Neuron (in vitro differentiated cells): Measurements from ENCODE around the gene MYO1D.

Experiments used
- H2AFZ ChIP-seq: one replicate; pipeline ENCODE4 v1.6.1; 2013; ENCODE audit warnings: low read depth, mild to moderate bottlenecking, inconsistent platforms, low read length, moderate library complexity
- H3K27me3 ChIP-seq: one replicate; pipeline ENCODE4 v1.6.1; 2013; ENCODE audit warnings: low read length; ENCODE audit not compliant: insufficient read depth
- H3K36me3 ChIP-seq: one replicate; pipeline ENCODE4 v1.6.1; 2013; ENCODE audit warnings: low read length; ENCODE audit not compliant: insufficient read depth
- H3K4me1 ChIP-seq: one replicate; pipeline ENCODE4 v1.6.1; 2013; ENCODE audit warnings: low read length; ENCODE audit not compliant: insufficient read depth
- H3K4me3 ChIP-seq: 2 replicates; pipeline ENCODE4 v1.5.1; 2013; ENCODE audit warnings: mild to moderate bottlenecking, low read length, moderate library complexity
- H3K9me3 ChIP-seq: one replicate; pipeline ENCODE4 v1.6.1; 2013; ENCODE audit warnings: low read length

The MYO1D gene

DNA sequence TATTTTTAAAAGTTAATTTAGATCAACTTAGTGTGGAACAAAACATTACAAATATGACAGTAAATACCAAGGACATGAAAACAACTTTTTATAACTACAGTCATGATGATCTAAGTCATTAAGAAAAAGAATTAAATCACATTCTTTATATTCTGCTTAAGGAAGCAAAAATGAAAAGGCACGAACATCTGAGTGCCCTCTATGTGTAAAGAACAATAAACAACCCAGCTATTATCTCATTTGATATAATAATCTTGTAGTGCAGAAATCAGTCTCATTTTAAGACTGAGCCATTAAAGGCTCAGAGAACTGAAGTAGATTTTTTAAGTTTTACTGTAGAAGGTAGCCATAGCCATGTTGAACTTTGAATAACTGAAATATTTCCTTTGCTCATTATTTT, 13.4 kb downstream of the MYO1D start:
- Histone ChIP-seq H3K4me3 (no peak overlapping the region), H2AFZ (no peak overlapping the region)

DNA sequence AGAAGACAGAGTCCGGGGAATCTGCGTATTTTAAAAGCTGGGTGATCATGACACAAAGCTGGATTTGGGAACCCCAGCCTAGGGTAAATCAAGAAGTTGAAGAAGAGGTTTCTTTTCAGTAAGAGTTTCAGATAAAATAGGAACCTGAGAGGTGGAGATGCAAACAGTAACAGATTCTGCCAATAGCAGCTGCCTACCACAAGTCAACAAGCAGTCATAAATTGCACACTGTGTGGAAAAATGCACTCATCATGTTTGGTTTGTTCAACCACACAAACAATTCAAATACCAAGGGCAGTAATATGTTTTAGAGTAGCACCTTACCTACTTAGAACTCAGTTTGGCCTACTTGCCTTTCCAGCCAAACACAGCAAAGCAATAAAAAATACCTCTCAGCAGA, 14.0 kb downstream of the MYO1D start:
- Histone ChIP-seq H3K9me3 (no peaks in the 10 kb centered on the region), H2AFZ (no peak overlapping the region), H3K4me1 (no peaks in the 10 kb centered on the region), H3K4me3 (no peak overlapping the region), H3K36me3 (no peaks in the 10 kb centered on the region), H3K27me3 (peaks cover 2% of the 10 kb centered on the region)

More for the DNA sequence above, 13.4 kb downstream of the MYO1D start:
- Histone ChIP-seq H3K9me3 (no peaks in the 10 kb centered on the region), H3K4me1 (no peaks in the 10 kb centered on the region), H3K27me3 (peaks cover 4% of the 10 kb centered on the region), H3K36me3 (no peaks in the 10 kb centered on the region)

DNA sequence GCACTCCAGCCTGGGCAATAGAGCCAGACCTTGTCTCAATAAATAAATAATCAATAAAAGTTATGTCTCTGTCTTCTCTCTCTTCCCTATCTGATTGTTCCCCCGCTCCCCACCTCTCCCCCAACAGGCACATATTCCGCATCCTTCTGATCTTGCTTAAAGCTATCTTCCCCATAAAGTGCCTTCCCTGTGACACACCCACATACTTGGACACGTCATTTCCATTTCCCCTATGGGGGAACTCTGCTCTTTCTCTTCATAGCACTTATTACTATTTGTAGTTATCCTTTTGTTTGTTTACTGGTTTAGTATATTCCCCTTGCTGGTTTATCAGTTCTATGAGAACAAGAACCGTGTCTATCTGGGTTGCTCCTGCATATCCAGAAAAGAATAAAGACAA, 14.9 kb downstream of the MYO1D start:
- no peaks in the 10 kb centered on the region for H3K4me1 ChIP-seq
- H3K36me3 ChIP-seq, result no peaks in the 10 kb centered on the region
- peaks cover 2% of the 10 kb centered on the region for H3K27me3 ChIP-seq
- no peak overlapping the region for H3K4me3 ChIP-seq
- H2AFZ ChIP-seq, result no peak overlapping the region
- no peaks in the 10 kb centered on the region for H3K9me3 ChIP-seq

DNA sequence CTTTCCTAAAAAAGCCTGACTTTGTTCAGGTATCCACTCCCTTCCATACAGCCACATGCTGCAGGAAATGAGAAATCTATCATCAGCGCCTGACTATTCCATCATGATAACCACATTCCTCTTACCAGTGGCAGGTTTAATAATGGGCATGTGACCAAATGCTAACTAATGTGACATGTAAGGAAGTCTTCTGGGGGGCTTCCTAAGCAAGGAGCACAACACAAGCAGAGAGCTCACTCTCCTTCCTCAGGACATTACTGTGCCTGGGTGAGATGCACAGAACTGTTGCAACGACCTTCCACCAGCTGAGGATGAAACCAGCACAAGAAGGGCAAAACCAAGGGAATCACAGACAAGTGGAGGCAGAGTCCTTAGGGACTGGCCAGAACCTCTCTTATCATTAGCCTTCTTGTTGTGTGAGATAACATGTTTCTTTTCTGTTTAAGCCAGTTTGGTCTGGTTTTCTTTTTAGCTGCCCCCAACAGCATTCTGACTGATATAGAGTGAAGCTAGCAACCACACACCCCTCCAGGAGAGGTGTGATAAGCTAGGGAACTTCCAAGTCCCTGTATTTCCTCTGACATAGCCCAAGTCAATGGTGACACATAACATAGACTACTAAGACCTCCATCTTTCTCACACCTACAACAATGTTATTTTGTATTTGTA, 16.9 kb downstream of the MYO1D start:
- Histone ChIP-seq H3K36me3 (no peaks in the 10 kb centered on the region), H3K4me1 (peaks cover under 1% of the 10 kb centered on the region), H2AFZ (no peak overlapping the region), H3K9me3 (no peaks in the 10 kb centered on the region), H3K4me3 (no peak overlapping the region), H3K27me3 (no peaks in the 10 kb centered on the region)

DNA sequence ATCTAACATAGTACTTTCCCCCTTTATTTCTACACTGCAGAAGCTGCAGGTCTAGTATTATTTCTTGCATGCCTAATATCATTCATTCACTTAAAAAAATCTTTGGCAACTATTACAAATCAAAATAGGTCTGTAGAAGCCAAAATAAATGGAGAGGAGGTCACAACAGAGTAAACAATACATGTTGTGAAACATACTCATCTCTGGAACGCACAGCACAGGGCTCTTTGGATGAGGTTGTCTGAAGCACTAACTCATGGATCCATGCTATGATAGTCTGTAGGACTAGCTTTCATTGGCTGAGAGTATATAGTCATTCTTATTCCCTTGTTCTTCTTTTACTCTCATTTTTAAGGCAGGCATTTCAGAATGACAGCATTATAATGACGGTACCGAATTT, 21.3 kb downstream of the MYO1D start:
- no peaks in the 10 kb centered on the region for H3K27me3 ChIP-seq
- no peaks in the 10 kb centered on the region for H3K36me3 ChIP-seq
- no peak overlapping the region for H3K4me3 ChIP-seq

DNA sequence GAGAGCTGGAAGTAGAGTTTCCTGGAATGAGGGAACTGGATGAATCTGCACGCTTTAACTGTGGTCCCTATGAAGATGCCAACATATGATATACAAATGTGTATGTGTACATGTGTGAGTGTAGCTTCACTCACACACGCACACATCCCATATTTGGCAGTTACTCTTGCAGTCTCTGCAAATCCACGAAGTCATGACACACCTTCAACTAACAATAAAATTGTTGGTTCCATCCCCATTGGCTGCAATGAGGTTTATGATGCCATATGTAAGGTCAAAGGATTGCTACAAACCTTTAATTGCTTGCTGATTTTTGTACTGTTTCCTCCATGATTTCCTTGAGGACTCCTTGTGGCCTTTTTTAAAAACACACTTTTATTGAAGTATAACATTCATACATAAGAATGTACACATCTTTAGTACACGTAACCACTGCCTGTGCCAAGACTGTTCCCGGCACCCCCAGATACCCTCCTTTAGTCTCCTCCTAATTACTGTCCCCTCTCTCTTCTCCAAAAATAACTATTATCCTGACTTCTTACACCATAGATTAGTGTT, 22.0 kb downstream of the MYO1D start:
- no peaks in the 10 kb centered on the region for H3K36me3 ChIP-seq
- no peak overlapping the region for H2AFZ ChIP-seq
- H3K27me3 ChIP-seq, result no peaks in the 10 kb centered on the region
- peaks cover 9% of the 10 kb centered on the region for H3K4me1 ChIP-seq
- no peaks in the 10 kb centered on the region for H3K9me3 ChIP-seq
- no peak overlapping the region for H3K4me3 ChIP-seq

More for the DNA sequence above, 21.3 kb downstream of the MYO1D start:
- H3K9me3 ChIP-seq, result no peaks in the 10 kb centered on the region
- peaks cover 9% of the 10 kb centered on the region for H3K4me1 ChIP-seq
- no peak overlapping the region for H2AFZ ChIP-seq

DNA sequence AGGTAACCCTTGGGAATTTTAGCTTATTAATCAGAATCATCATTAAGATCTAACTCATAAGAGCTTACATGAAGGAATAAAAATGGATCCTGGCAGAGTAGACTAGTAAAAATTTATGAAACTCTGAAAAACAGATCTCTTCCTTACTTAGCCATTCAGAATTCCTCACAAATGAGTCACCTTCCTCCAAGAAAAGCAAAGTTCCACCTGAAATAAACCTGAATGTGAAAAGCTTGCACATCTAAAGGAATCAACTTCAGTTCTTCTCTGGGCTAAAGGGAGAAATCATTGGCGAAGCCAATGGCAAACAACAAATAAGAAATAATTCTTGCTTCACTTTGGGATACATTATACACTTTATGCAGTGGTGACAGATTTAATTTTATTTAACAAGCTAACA, 22.7 kb downstream of the MYO1D start:
- Histone ChIP-seq H3K36me3 (no peaks in the 10 kb centered on the region), H3K9me3 (no peaks in the 10 kb centered on the region), H3K4me3 (no peak overlapping the region), H2AFZ (no peak overlapping the region), H3K27me3 (no peaks in the 10 kb centered on the region), H3K4me1 (peaks cover 9% of the 10 kb centered on the region)

DNA sequence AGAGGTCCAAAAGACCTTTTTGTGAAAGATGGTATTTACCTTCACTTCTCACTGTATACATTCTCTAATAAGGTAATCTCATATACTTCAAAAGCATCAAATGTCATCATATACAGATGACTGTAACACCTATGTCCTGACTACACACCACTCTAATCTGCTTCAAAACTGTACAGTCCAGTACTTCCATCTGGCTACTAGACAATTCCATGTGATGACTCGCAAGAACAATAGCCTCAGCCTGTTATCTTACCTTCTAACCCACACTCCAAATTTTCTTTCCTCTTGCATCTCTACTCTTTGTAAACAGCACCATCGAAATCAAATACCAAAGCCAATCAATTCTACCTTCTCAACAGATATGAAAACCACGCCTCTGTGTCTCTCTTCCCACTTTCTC, 24.1 kb downstream of the MYO1D start:
- Histone ChIP-seq H3K9me3 (no peaks in the 10 kb centered on the region), H3K27me3 (no peaks in the 10 kb centered on the region), H3K36me3 (no peaks in the 10 kb centered on the region), H2AFZ (no peak overlapping the region), H3K4me3 (no peak overlapping the region), H3K4me1 (peaks cover 9% of the 10 kb centered on the region)

DNA sequence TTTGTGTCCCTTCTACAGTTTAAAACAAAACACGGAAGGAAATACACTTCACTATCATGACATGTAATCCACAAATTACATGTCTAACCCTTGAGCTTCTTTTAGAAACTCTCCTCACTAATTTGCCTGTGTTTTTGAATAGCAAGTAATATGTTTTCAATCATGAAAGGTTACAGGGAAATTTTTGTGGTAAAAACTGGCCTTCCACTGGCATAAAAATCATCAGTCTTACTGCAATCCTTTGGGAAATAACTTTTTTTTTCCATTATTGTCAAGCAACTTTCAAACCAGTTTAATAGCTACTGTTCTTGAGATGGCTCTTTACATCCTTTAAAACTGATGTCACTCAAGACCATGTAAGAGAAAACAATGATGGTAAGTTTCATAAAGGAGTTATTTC, 27.0 kb downstream of the MYO1D start:
- Histone ChIP-seq H3K4me1 (peaks cover 8% of the 10 kb centered on the region), H3K4me3 (no peak overlapping the region)

DNA sequence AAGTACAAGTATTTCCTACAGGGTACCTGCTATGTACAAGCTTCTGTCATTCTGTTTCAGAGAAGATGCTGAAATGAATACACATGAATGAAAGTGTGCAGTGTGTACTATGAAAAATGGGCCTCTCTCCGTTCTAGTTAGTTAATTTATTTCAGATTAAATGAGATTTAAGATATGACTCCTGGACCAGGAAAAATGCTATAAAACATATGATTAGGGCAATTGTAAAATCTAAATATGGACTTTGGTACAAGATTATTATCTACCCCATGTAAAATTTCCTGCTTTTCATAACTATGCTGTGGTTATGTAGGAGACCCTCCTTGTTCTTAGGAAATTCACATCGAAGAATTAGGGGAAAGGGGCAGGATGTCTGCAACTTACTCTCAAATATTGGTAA, 28.9 kb downstream of the MYO1D start:
- Histone ChIP-seq H3K9me3 (no peaks in the 10 kb centered on the region), H3K4me3 (no peak overlapping the region), H2AFZ (no peak overlapping the region), H3K27me3 (no peaks in the 10 kb centered on the region), H3K4me1 (no peaks in the 10 kb centered on the region), H3K36me3 (no peaks in the 10 kb centered on the region)

More for the DNA sequence above, 27.0 kb downstream of the MYO1D start:
- Histone ChIP-seq H2AFZ (no peak overlapping the region), H3K27me3 (no peaks in the 10 kb centered on the region), H3K9me3 (no peaks in the 10 kb centered on the region), H3K36me3 (no peaks in the 10 kb centered on the region)

DNA sequence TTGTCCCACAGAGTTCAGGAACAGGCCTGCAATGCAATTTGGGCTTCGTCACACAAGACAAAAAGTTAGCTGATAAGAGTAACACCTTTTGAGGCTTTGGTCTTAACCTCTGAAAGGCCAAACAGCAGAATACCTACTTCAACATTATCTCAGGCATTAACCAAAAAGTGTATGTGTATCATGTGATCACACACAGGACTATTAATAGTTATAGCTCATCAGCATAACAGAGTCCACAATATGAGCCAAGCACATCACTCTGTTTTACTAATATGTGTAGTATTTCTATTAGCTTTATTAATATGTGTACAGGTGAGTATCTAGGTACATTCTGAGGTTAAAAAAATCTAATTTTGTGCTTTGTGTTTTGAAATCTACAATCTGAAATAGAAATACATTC, 30.8 kb downstream of the MYO1D start:
- no peaks in the 10 kb centered on the region for H3K9me3 ChIP-seq
- H3K27me3 ChIP-seq, result no peaks in the 10 kb centered on the region
- H2AFZ ChIP-seq, result no peak overlapping the region
- H3K4me3 ChIP-seq, result no peak overlapping the region
- H3K36me3 ChIP-seq, result no peaks in the 10 kb centered on the region
- H3K4me1 ChIP-seq, result no peaks in the 10 kb centered on the region

DNA sequence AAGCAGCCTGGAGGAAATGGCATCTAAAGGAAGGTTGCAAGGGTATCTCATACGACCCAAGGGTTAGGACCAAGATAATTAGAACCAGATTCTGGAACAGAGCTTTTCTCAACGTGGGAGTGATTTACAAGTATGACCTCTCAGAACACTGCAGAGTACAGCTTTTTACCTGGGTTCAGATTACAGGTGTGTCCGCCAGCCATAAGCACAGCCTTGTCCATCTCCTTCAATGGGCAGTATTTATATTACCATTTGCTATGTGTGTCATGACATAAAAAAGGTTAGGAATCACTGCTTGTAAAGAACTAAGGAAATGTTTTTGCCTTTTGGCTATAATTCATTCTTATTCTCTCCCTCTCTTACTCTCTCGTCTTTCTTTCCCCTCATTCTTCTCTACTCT, 36.7 kb downstream of the MYO1D start:
- Histone ChIP-seq H3K27me3 (no peaks in the 10 kb centered on the region), H3K9me3 (no peaks in the 10 kb centered on the region), H3K4me1 (no peaks in the 10 kb centered on the region), H3K4me3 (no peak overlapping the region), H3K36me3 (no peaks in the 10 kb centered on the region), H2AFZ (no peak overlapping the region)

DNA sequence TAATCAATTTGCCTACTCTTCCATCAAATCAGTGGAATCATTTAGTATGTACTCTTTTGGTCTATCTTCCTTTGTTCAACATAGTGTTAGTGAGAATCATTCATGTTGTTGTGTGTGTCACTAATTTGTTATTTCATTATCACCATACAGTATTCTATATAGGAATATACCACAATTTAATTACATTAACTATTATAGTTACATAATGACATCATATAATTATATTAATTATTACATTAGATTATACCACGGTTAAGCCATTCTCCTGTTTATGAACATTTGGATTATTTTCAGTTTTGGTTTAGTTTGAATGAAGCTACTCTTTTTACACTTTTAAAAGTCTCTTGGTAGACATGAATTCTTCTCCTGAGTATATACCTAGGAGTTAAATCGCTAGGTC, 40.4 kb downstream of the MYO1D start:
- Histone ChIP-seq H3K4me3 (no peak overlapping the region), H3K36me3 (no peaks in the 10 kb centered on the region), H3K27me3 (no peaks in the 10 kb centered on the region), H2AFZ (no peak overlapping the region), H3K9me3 (no peaks in the 10 kb centered on the region), H3K4me1 (no peaks in the 10 kb centered on the region)

DNA sequence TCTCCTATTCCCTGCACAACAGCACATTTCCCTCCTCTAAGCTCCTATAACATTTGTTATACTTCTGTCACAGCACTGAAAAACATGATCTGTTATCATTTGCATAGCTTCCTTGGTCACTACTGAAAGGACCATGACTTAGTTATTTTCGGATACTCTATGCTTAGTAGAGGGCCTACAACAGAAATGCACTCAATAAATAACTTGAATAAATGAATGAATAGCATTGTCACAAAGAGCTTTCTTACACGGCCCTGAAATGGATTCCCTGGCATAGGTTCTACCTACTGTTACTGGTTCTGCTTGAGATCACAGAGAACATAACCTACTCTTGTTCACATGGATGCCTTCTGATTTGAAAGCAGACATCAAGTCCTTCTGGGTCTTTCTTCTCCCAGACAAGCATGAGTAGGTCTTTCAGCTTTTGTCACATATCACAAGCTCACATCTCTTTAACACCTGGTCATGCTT, 41.6 kb downstream of the MYO1D start:
- H3K27me3 ChIP-seq, result no peaks in the 10 kb centered on the region
- no peaks in the 10 kb centered on the region for H3K4me1 ChIP-seq
- H3K9me3 ChIP-seq, result no peaks in the 10 kb centered on the region
- no peak overlapping the region for H2AFZ ChIP-seq
- H3K4me3 ChIP-seq, result no peak overlapping the region
- no peaks in the 10 kb centered on the region for H3K36me3 ChIP-seq
